SK-N-SH treated with all-trans-retinoic acid at 6 μM for 48 hours (cell line): ENCODE results near the gene FZD2.

ENCODE experiments used
- ATAC-seq: fragments of 200-7000 bp; cut with Tn5 transposase; 3 replicates; pipeline ENCODE4 v1.9.1; 2020; ENCODE audit warnings: mild to moderate bottlenecking, moderate library complexity
- ARNTL ChIP-seq: fragments of 450-650 bp; formaldehyde crosslinking; IDR thresholded peaks from 2 replicates; pipeline ENCODE4 v1.5.0; 2020; ENCODE audit warnings: low read depth, mild to moderate bottlenecking, moderate library complexity, borderline replicate concordance
- BACH2 ChIP-seq: fragments of 250-450 bp; sonication (Bioruptor Pico); IDR thresholded peaks from 2 replicates; pipeline ENCODE4 v1.9.0; 2021; ENCODE audit warnings: mild to moderate bottlenecking, borderline replicate concordance
- CSDC2 ChIP-seq: fragments of 250-450 bp; sonication (Bioruptor Pico); IDR thresholded peaks from 2 replicates; pipeline ENCODE4 v1.5.0; 2020; ENCODE audit warnings: mild to moderate bottlenecking, moderate library complexity
- ESRRG ChIP-seq: fragments of 250-450 bp; sonication (Bioruptor Pico); IDR thresholded peaks from 2 replicates; pipeline ENCODE4 v1.6.1; 2021; ENCODE audit warnings: mild to moderate bottlenecking
- GLIS3 ChIP-seq: fragments of 250-450 bp; sonication (Bioruptor Pico); IDR thresholded peaks from 2 replicates; pipeline ENCODE4 v1.5.0; 2020; ENCODE audit warnings: mild to moderate bottlenecking, moderate library complexity
- ISL1 ChIP-seq: fragments of 250-450 bp; sonication (Bioruptor Pico); IDR thresholded peaks from 2 replicates; pipeline ENCODE4 v2.1.2; 2022; ENCODE audit warnings: mild to moderate bottlenecking, moderate library complexity
- OSR1 ChIP-seq: fragments of 250-450 bp; sonication (Bioruptor Pico); IDR thresholded peaks from 2 replicates; pipeline ENCODE4 v1.8.0; 2022; ENCODE audit warnings: moderate library complexity, mild to moderate bottlenecking, inconsistent platforms
- PPARA ChIP-seq: fragments of 250-450 bp; sonication (Bioruptor Pico); IDR thresholded peaks from 2 replicates; pipeline ENCODE4 v1.5.0; 2020; ENCODE audit warnings: mild to moderate bottlenecking, borderline replicate concordance
- RARB ChIP-seq: fragments of 250-450 bp; sonication (Bioruptor Pico); IDR thresholded peaks from 2 replicates; pipeline ENCODE4 v1.8.0; 2021; ENCODE audit warnings: mild to moderate bottlenecking, moderate library complexity
- SNAI2 ChIP-seq: fragments of 250-450 bp; sonication (Bioruptor Pico); IDR thresholded peaks from 2 replicates; pipeline ENCODE4 v1.5.0; 2020; ENCODE audit warnings: mild to moderate bottlenecking, moderate library complexity
- TCF4 ChIP-seq: fragments of 250-450 bp; sonication (Bioruptor Pico); IDR thresholded peaks from 2 replicates; pipeline ENCODE4 v1.8.0; 2021; ENCODE audit warnings: mild to moderate bottlenecking, moderate library complexity, borderline replicate concordance
- TOX ChIP-seq: fragments of 250-450 bp; sonication (Bioruptor Pico); IDR thresholded peaks from 2 replicates; pipeline ENCODE4 v1.8.0; 2021; ENCODE audit warnings: mild to moderate bottlenecking, moderate library complexity, borderline replicate concordance
- ZC3H10 ChIP-seq: fragments of 250-450 bp; sonication (Bioruptor Pico); IDR thresholded peaks from 2 replicates; pipeline ENCODE4 v1.5.1; 2021; ENCODE audit warnings: mild to moderate bottlenecking, moderate library complexity
- ZFP3 ChIP-seq: fragments of 250-450 bp; sonication (Bioruptor Pico); IDR thresholded peaks from 2 replicates; pipeline ENCODE4 v1.5.0; 2020; ENCODE audit warnings: mild to moderate bottlenecking, moderate library complexity
- ZFP30 ChIP-seq: fragments of 450-650 bp; formaldehyde crosslinking; IDR thresholded peaks from 2 replicates; pipeline ENCODE4 v1.5.0; 2022; ENCODE audit warnings: mild to moderate bottlenecking, moderate library complexity
- ZNF70 ChIP-seq: fragments of 450-650 bp; formaldehyde crosslinking; IDR thresholded peaks from 2 replicates; pipeline ENCODE4 v1.5.0; 2020; ENCODE audit warnings: mild to moderate bottlenecking, moderate library complexity
- ZNF8 ChIP-seq: fragments of 450-650 bp; formaldehyde crosslinking; IDR thresholded peaks from 2 replicates; pipeline ENCODE4 v1.5.0; 2020; ENCODE audit warnings: mild to moderate bottlenecking, moderate library complexity
- TF ChIP-seq, protein P1 (sequence below): fragments of 250-450 bp; sonication (Bioruptor Pico); IDR thresholded peaks from 2 replicates; pipeline ENCODE4 v1.8.0; 2020; ENCODE audit warnings: mild to moderate bottlenecking, moderate library complexity, borderline replicate concordance
- TF ChIP-seq, protein P2 (sequence below): fragments of 250-450 bp; sonication (Bioruptor Pico); IDR thresholded peaks from 2 replicates; pipeline ENCODE4 v1.5.1; 2021; ENCODE audit warnings: mild to moderate bottlenecking, moderate library complexity
- TF ChIP-seq, protein P3 (sequence below): fragments of 250-450 bp; sonication (Bioruptor Pico); IDR thresholded peaks from 2 replicates; pipeline ENCODE4 v1.5.0; 2020; ENCODE audit warnings: mild to moderate bottlenecking, moderate library complexity
- TF ChIP-seq, protein P4 (sequence below): fragments of 250-450 bp; sonication (Bioruptor Pico); IDR thresholded peaks from 2 replicates; pipeline ENCODE4 v1.8.0; 2021; ENCODE audit warnings: low read depth, mild to moderate bottlenecking, moderate library complexity, borderline replicate concordance
- TF ChIP-seq, protein P5 (sequence below): fragments of 250-450 bp; sonication (Bioruptor Pico); IDR thresholded peaks from 2 replicates; pipeline ENCODE4 v1.5.1; 2020; ENCODE audit warnings: low read depth, mild to moderate bottlenecking, moderate library complexity

FZD2 gene

DNA sequence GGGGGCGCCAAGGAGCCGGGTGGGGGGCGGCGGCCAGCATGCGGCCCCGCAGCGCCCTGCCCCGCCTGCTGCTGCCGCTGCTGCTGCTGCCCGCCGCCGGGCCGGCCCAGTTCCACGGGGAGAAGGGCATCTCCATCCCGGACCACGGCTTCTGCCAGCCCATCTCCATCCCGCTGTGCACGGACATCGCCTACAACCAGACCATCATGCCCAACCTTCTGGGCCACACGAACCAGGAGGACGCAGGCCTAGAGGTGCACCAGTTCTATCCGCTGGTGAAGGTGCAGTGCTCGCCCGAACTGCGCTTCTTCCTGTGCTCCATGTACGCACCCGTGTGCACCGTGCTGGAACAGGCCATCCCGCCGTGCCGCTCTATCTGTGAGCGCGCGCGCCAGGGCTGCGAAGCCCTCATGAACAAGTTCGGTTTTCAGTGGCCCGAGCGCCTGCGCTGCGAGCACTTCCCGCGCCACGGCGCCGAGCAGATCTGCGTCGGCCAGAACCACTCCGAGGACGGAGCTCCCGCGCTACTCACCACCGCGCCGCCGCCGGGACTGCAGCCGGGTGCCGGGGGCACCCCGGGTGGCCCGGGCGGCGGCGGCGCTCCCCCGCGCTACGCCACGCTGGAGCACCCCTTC lies 484 bp downstream of the FZD2 start (continued):
- TF ChIP-seq, protein P1, sequence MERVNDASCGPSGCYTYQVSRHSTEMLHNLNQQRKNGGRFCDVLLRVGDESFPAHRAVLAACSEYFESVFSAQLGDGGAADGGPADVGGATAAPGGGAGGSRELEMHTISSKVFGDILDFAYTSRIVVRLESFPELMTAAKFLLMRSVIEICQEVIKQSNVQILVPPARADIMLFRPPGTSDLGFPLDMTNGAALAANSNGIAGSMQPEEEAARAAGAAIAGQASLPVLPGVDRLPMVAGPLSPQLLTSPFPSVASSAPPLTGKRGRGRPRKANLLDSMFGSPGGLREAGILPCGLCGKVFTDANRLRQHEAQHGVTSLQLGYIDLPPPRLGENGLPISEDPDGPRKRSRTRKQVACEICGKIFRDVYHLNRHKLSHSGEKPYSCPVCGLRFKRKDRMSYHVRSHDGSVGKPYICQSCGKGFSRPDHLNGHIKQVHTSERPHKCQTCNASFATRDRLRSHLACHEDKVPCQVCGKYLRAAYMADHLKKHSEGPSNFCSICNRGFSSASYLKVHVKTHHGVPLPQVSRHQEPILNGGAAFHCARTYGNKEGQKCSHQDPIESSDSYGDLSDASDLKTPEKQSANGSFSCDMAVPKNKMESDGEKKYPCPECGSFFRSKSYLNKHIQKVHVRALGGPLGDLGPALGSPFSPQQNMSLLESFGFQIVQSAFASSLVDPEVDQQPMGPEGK (CRISPR knock-in tag) = no peak
- TF ChIP-seq, protein P2, sequence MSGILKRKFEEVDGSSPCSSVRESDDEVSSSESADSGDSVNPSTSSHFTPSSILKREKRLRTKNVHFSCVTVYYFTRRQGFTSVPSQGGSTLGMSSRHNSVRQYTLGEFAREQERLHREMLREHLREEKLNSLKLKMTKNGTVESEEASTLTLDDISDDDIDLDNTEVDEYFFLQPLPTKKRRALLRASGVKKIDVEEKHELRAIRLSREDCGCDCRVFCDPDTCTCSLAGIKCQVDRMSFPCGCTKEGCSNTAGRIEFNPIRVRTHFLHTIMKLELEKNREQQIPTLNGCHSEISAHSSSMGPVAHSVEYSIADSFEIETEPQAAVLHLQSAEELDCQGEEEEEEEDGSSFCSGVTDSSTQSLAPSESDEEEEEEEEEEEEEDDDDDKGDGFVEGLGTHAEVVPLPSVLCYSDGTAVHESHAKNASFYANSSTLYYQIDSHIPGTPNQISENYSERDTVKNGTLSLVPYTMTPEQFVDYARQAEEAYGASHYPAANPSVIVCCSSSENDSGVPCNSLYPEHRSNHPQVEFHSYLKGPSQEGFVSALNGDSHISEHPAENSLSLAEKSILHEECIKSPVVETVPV (CRISPR knock-in tag) = no peak
- TF ChIP-seq ZFP30 = no peak
- TF ChIP-seq, all 23 proteins: peak for 0

DNA sequence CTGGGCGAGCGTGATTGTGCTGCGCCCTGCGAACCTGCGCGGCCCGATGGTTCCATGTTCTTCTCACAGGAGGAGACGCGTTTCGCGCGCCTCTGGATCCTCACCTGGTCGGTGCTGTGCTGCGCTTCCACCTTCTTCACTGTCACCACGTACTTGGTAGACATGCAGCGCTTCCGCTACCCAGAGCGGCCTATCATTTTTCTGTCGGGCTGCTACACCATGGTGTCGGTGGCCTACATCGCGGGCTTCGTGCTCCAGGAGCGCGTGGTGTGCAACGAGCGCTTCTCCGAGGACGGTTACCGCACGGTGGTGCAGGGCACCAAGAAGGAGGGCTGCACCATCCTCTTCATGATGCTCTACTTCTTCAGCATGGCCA lies 1.0 kb downstream of the FZD2 start:
- ATAC-seq = no peak
- TF ChIP-seq, protein P2 (CRISPR knock-in tag) = no peak
- TF ChIP-seq SNAI2 (CRISPR knock-in tag) = no peak
- TF ChIP-seq, protein P1 (CRISPR knock-in tag) = no peak
- TF ChIP-seq, protein P3, sequence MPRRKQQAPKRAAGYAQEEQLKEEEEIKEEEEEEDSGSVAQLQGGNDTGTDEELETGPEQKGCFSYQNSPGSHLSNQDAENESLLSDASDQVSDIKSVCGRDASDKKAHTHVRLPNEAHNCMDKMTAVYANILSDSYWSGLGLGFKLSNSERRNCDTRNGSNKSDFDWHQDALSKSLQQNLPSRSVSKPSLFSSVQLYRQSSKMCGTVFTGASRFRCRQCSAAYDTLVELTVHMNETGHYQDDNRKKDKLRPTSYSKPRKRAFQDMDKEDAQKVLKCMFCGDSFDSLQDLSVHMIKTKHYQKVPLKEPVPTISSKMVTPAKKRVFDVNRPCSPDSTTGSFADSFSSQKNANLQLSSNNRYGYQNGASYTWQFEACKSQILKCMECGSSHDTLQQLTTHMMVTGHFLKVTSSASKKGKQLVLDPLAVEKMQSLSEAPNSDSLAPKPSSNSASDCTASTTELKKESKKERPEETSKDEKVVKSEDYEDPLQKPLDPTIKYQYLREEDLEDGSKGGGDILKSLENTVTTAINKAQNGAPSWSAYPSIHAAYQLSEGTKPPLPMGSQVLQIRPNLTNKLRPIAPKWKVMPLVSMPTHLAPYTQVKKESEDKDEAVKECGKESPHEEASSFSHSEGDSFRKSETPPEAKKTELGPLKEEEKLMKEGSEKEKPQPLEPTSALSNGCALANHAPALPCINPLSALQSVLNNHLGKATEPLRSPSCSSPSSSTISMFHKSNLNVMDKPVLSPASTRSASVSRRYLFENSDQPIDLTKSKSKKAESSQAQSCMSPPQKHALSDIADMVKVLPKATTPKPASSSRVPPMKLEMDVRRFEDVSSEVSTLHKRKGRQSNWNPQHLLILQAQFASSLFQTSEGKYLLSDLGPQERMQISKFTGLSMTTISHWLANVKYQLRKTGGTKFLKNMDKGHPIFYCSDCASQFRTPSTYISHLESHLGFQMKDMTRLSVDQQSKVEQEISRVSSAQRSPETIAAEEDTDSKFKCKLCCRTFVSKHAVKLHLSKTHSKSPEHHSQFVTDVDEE (CRISPR knock-in tag) = no peak
- TF ChIP-seq ZNF70 (CRISPR knock-in tag) = no peak
- no peak for TF ChIP-seq PPARA
- no peak for TF ChIP-seq TCF4 (CRISPR knock-in tag)
- TF ChIP-seq ZNF8 (CRISPR knock-in tag) = no peak
- no peak for TF ChIP-seq ZFP30
- no peak for TF ChIP-seq TOX (CRISPR knock-in tag)
- TF ChIP-seq ISL1 (CRISPR knock-in tag) = no peak
- TF ChIP-seq, protein P4, sequence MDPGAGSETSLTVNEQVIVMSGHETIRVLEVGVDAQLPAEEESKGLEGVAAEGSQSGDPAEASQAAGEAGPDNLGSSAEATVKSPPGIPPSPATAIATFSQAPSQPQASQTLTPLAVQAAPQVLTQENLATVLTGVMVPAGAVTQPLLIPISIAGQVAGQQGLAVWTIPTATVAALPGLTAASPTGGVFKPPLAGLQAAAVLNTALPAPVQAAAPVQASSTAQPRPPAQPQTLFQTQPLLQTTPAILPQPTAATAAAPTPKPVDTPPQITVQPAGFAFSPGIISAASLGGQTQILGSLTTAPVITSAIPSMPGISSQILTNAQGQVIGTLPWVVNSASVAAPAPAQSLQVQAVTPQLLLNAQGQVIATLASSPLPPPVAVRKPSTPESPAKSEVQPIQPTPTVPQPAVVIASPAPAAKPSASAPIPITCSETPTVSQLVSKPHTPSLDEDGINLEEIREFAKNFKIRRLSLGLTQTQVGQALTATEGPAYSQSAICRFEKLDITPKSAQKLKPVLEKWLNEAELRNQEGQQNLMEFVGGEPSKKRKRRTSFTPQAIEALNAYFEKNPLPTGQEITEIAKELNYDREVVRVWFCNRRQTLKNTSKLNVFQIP (CRISPR knock-in tag) = no peak
- no peak for TF ChIP-seq ESRRG (CRISPR knock-in tag)
- TF ChIP-seq GLIS3 = no peak

DNA sequence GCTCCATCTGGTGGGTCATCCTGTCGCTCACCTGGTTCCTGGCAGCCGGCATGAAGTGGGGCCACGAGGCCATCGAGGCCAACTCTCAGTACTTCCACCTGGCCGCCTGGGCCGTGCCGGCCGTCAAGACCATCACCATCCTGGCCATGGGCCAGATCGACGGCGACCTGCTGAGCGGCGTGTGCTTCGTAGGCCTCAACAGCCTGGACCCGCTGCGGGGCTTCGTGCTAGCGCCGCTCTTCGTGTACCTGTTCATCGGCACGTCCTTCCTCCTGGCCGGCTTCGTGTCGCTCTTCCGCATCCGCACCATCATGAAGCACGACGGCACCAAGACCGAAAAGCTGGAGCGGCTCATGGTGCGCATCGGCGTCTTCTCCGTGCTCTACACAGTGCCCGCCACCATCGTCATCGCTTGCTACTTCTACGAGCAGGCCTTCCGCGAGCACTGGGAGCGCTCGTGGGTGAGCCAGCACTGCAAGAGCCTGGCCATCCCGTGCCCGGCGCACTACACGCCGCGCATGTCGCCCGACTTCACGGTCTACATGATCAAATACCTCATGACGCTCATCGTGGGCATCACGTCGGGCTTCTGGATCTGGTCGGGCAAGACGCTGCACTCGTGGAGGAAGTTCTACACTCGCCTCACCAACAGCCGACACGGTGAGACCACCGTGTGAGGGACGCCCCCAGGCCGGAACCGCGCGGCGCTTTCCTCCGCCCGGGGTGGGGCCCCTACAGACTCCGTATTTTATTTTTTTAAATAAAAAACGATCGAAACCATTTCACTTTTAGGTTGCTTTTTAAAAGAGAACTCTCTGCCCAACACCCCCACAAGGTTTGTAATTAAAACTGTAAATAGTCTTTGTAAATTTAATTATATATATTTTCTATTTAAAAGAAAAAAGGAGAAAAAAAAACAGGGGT lies 1.7 kb downstream of the FZD2 start:
- ATAC-seq = no peak
- TF ChIP-seq, protein P5, sequence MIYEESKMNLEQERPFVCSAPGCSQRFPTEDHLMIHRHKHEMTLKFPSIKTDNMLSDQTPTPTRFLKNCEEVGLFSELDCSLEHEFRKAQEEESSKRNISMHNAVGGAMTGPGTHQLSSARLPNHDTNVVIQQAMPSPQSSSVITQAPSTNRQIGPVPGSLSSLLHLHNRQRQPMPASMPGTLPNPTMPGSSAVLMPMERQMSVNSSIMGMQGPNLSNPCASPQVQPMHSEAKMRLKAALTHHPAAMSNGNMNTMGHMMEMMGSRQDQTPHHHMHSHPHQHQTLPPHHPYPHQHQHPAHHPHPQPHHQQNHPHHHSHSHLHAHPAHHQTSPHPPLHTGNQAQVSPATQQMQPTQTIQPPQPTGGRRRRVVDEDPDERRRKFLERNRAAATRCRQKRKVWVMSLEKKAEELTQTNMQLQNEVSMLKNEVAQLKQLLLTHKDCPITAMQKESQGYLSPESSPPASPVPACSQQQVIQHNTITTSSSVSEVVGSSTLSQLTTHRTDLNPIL (CRISPR knock-in tag) = no peak
- TF ChIP-seq RARB (no peak), ZNF8 (CRISPR knock-in tag) (no peak), ZC3H10 (CRISPR knock-in tag) (no peak), ARNTL (CRISPR knock-in tag) (no peak), ZNF70 (CRISPR knock-in tag) (no peak), OSR1 (CRISPR knock-in tag) (no peak), CSDC2 (no peak), ZFP3 (CRISPR knock-in tag) (no peak), PPARA (no peak), BACH2 (CRISPR knock-in tag) (no peak), TCF4 (CRISPR knock-in tag) (no peak), GLIS3 (no peak), SNAI2 (CRISPR knock-in tag) (no peak)
- TF ChIP-seq, protein P2 (CRISPR knock-in tag) = no peak
